Natural killer cell (primary cell): Measurements from ENCODE around the gene ABAT. TPM values are rescaled to one million over a fixed set of nuclear protein-coding genes. Genes with fewer than 3 reads are reported as not detected.
A peak's percentile ranks its signal among the peaks of the same experiment; 100 is the strongest.

Experiments used
- ATAC-seq, 3 donors: fragments of 150-1000 bp in 2 of 3; fragments of 200-7000 bp in 1 of 3; cut with Tn5 transposase; 1 replicate in 1 of 3; 2 replicates in 2 of 3; pipeline ENCODE4 v1.10.0; 2021; ENCODE audit warnings: mild to moderate bottlenecking in 2 of 3, moderate library complexity in 2 of 3
- DNase-seq, 2 donors: peaks; one replicate each; pipeline versions ENCODE4 v3.0.0 to v3.0.0-alpha.2; 2013 to 2021; ENCODE audit warnings: mixed read lengths in 1 of 2
- H3K27ac ChIP-seq: one replicate; pipeline ENCODE4 v1.5.1; 2013; ENCODE audit warnings: mild to moderate bottlenecking, low read length
- H3K27me3 ChIP-seq: one replicate; pipeline ENCODE4 v1.6.1; 2013; ENCODE audit warnings: low read length; ENCODE audit not compliant: control insufficient read depth, insufficient read depth
- H3K36me3 ChIP-seq: one replicate; pipeline ENCODE4 v1.6.1; 2013; ENCODE audit warnings: low read length; ENCODE audit not compliant: control insufficient read depth, insufficient read depth
- H3K4me1 ChIP-seq: one replicate; pipeline ENCODE4 v1.6.1; 2013; ENCODE audit warnings: low read length; ENCODE audit not compliant: control insufficient read depth, insufficient read depth
- H3K4me3 ChIP-seq: one replicate; pipeline ENCODE4 v1.5.1; 2013; ENCODE audit warnings: low read length
- H3K9me3 ChIP-seq: one replicate; pipeline ENCODE4 v1.6.1; 2013; ENCODE audit warnings: low read length; ENCODE audit not compliant: control insufficient read depth, insufficient read depth
- H3K27ac Mint-ChIP-seq, 2 donors: one replicate each; pipeline ENCODE4 v1.8.0; 2022; ENCODE audit warnings: mild to moderate bottlenecking in 2 of 2, mixed read lengths in 2 of 2, moderate library complexity in 1 of 2
- H3K27me3 Mint-ChIP-seq, 2 donors: one replicate each; pipeline ENCODE4 v1.8.0; 2022; ENCODE audit warnings: low read depth in 2 of 2, mixed read lengths in 2 of 2
- H3K36me3 Mint-ChIP-seq: one replicate; pipeline ENCODE4 v1.8.0; 2022; ENCODE audit warnings: mixed read lengths
- H3K4me1 Mint-ChIP-seq, 2 donors: one replicate each; pipeline ENCODE4 v1.8.0; 2022; ENCODE audit warnings: mixed read lengths in 2 of 2
- H3K4me3 Mint-ChIP-seq: one replicate; pipeline ENCODE4 v1.8.0; 2022; ENCODE audit warnings: mild to moderate bottlenecking, moderate library complexity, mixed read lengths
- H3K9me3 Mint-ChIP-seq, 2 donors: one replicate each; pipeline ENCODE4 v1.8.0; 2022; ENCODE audit warnings: mixed read lengths in 2 of 2
- CTCF ChIP-seq: fragments of 200-600 bp; IDR thresholded peaks from one replicate; pipeline ENCODE4 v1.8.0; 2022; ENCODE audit warnings: antibody characterized with exemption
- WGBS: methylation state at CpG from one replicate; pipeline ENCODE4 v1.1.7; 2013; ENCODE audit warnings: missing lambda C conversion rate; ENCODE audit not compliant: insufficient coverage; 5-methylcytosine and 5-hydroxymethylcytosine counted together
- intact Hi-C: fragments of 100-400 bp; cut with micrococcal nuclease; formaldehyde crosslinking; loops from one replicate; pipeline ENCODE4 v1.14.2; 2022
- total RNA-seq, 4 donors: library from RNA; stranded (reverse); fragments of 120-200 nt in 1 of 4; gene quantifications; one replicate each; pipeline versions ENCODE4 v1.2.3 to v1.2.4, GENCODE V29; 2013 to 2022

Gene ABAT
- total RNA-seq, 3 donors from 2014 or later (not counting 1 experiment from before 2014, with no cell fraction given): 11.0 to 13.4 (median 11.3) TPM

DNA sequence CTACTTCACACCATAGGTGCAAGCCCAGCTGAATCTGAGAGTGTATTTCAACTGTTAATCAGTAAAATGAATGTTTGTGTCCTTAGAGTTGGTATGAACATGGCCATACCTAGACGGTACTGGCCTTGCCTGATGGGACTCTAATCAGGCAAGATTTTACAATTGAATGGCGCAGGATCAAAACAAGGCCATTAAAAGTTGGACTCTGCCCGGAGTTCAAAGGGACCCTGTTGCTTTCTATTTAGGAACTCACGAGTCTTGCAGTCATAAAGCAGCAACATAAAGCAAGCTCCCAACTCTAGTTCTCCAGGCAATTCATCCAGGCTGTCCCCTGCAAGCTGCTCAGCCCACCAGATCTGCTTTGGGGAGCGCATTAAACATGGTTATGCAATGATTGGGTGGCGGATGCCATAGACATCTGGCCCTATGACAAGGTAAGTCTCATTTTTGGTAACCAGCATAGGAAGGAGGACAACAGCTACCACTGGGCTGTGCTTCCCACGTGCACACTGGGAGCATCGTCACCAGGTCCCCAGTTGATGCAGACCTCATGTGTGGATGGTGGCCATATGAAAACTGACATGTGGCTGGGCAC lies 114.3 kb downstream of the ABAT start:
- intact Hi-C loops: no loop called here
- H3K36me3 ChIP-seq: peaks cover 2% of the 10 kb centered on the region
- no peaks in the 10 kb centered on the region for H3K9me3 Mint-ChIP-seq
- DNase-seq: no peak
- no peaks in the 10 kb centered on the region for H3K27me3 Mint-ChIP-seq
- H3K4me1 ChIP-seq: no peaks in the 10 kb centered on the region
- no peaks in the 10 kb centered on the region for H3K9me3 ChIP-seq
- H3K27ac ChIP-seq: no peak overlapping the region
- no peak for ATAC-seq
- no peak overlapping the region for H3K4me3 Mint-ChIP-seq
- H3K27ac Mint-ChIP-seq: no peak overlapping the region
- no peak overlapping the region for H3K4me3 ChIP-seq
- no peaks in the 10 kb centered on the region for H3K27me3 ChIP-seq
- H3K4me1 Mint-ChIP-seq: no peaks in the 10 kb centered on the region
- no peaks in the 10 kb centered on the region for H3K36me3 Mint-ChIP-seq
- no peak for TF ChIP-seq CTCF
- 86% methylated on average over 8 of the region's 8 CpGs for WGBS

DNA sequence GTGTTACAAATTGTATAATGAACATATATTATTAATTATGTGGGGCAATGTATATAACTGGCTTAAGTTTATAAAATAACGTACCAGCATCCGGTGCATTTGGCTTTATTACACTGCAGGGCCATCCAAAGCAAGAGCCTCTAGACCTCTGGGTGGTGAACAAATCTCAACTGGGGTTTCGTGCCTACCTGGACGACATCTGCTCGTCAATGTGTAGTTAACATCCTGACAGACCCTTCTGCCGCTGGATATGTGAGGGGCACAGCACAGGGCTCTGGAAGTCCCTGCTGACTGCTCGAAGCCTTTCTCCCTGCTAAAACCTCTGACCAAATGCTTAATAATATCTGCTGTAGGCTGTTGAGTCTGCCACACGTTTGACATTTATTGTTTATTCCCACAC lies 120.7 kb downstream of the ABAT start:
- no peaks in the 10 kb centered on the region for H3K9me3 Mint-ChIP-seq

GRCh38 chr16:8795818-8796217 lies 121.4 kb downstream of the ABAT start:
- Histone ChIP-seq H3K9me3 (no peaks in the 10 kb centered on the region), H3K27me3 (no peaks in the 10 kb centered on the region), H3K36me3 (peaks cover 2% of the 10 kb centered on the region), H3K4me3 (no peak overlapping the region), H3K27ac (no peak overlapping the region), H3K4me1 (peaks cover 20% of the 10 kb centered on the region)
- ATAC-seq (no peak), DNase-seq (no peak)
- H3K4me3 Mint-ChIP-seq: no peak overlapping the region
- H3K27ac Mint-ChIP-seq: peak overlapping the region; percentile 22 to 57
- 95% methylated on average over 10 of the region's 10 CpGs for WGBS
- TF ChIP-seq CTCF: no peak
- H3K27me3 Mint-ChIP-seq: no peaks in the 10 kb centered on the region
- no peaks in the 10 kb centered on the region for H3K9me3 Mint-ChIP-seq
- intact Hi-C loops: loop anchor here (2.0 to 10.0 kb wide), 4 partner anchors 86 to 231 kb away; partner anchors contain the start of genes ABAT, LITAFD and USP7
- no peaks in the 10 kb centered on the region for H3K36me3 Mint-ChIP-seq
- peaks cover 30 to 35% of the 10 kb centered on the region in 2 donors for H3K4me1 Mint-ChIP-seq

More for the DNA sequence above, 120.7 kb downstream of the ABAT start:
- intact Hi-C loops: loop anchor here (5.0 to 10.0 kb wide), 3 partner anchors 87 to 230 kb away; partner anchors contain the start of genes LITAFD and USP7
- TF ChIP-seq CTCF: no peak
- H3K27ac ChIP-seq: no peak overlapping the region
- DNase-seq (no peak), ATAC-seq (no peak)
- no peaks in the 10 kb centered on the region for H3K27me3 ChIP-seq
- peaks cover 30 to 35% of the 10 kb centered on the region in 2 donors for H3K4me1 Mint-ChIP-seq
- no peak overlapping the region for H3K4me3 ChIP-seq
- peak overlapping the region; percentile 22 to 57 for H3K27ac Mint-ChIP-seq
- H3K9me3 ChIP-seq: no peaks in the 10 kb centered on the region
- no peaks in the 10 kb centered on the region for H3K27me3 Mint-ChIP-seq
- no peaks in the 10 kb centered on the region for H3K36me3 Mint-ChIP-seq
- peaks cover 20% of the 10 kb centered on the region for H3K4me1 ChIP-seq
- H3K36me3 ChIP-seq: peaks cover 2% of the 10 kb centered on the region
- H3K4me3 Mint-ChIP-seq: no peak overlapping the region
- WGBS: 87% methylated on average over 8 of the region's 8 CpGs
